Suprapubic skin (tissue), 4 donors: ENCODE results near the gene HAPLN3. TPM values are rescaled to one million over a fixed set of nuclear protein-coding genes. Genes with fewer than 3 reads are reported as not detected.

Experiments
- DNase-seq, 2 donors: peaks; one replicate each; pipeline ENCODE4 v3.0.0-alpha.2; 2019; ENCODE audit warnings: low spot score in 2 of 2
- H3K27ac ChIP-seq: fragments of 200-600 bp; sonication (generic); one replicate; pipeline ENCODE4 v1.5.1; 2019
- H3K27me3 ChIP-seq: fragments of 200-600 bp; sonication (generic); one replicate; pipeline ENCODE4 v1.5.1; 2019
- H3K36me3 ChIP-seq: fragments of 200-600 bp; sonication (generic); one replicate; pipeline ENCODE4 v1.5.1; 2019
- H3K4me1 ChIP-seq: fragments of 200-600 bp; sonication (generic); one replicate; pipeline ENCODE4 v1.5.1; 2019
- H3K4me3 ChIP-seq: fragments of 200-600 bp; sonication (generic); one replicate; pipeline ENCODE4 v1.5.1; 2019; ENCODE audit warnings: mild to moderate bottlenecking
- H3K9me3 ChIP-seq: fragments of 200-600 bp; sonication (generic); one replicate; pipeline ENCODE4 v1.5.1; 2019
- CTCF ChIP-seq, 2 donors: fragments of 200-600 bp in 1 of 2; fragments of 450-650 bp in 1 of 2; sonication (generic) in 1 of 2; IDR thresholded peaks; one replicate each; pipeline ENCODE4 v1.5.1; 2016 to 2019; ENCODE audit warnings: antibody characterized with exemption in 2 of 2, mild to moderate bottlenecking in 1 of 2, moderate library complexity in 1 of 2
- EP300 ChIP-seq: sonication (generic); formaldehyde crosslinking; IDR thresholded peaks from one replicate; pipeline ENCODE4 v1.6.1; 2017; ENCODE audit warnings: antibody characterized with exemption
- POLR2A ChIP-seq, 2 donors: fragments of 450-650 bp; IDR thresholded peaks; one replicate each; pipeline ENCODE4 v1.6.1; 2017; ENCODE audit warnings: antibody characterized with exemption in 2 of 2, mild to moderate bottlenecking in 2 of 2, moderate library complexity in 2 of 2
- POLR2AphosphoS5 ChIP-seq, 3 donors: sonication (generic); formaldehyde crosslinking; IDR thresholded peaks; one replicate each; pipeline ENCODE4 v1.6.1; 2017; ENCODE audit warnings: antibody characterized with exemption in 3 of 3
- WGBS: methylation state at CpG from one replicate; pipeline ENCODE4 v1.1.5; 2018; 5-methylcytosine and 5-hydroxymethylcytosine counted together
- total RNA-seq, 4 donors: library from RNA; depleted of rRNA; stranded (reverse); fragments of >200 nt; gene quantifications; one replicate each; pipeline ENCODE4 v1.1.0, GENCODE V29; 2016

HAPLN3 gene
- total RNA-seq, 4 donors from 2014 or later = 4.8 to 14.6 (median 8.9) TPM

- WGBS = 59% methylated on average over 4 of the region's 4 CpGs
- no peak for DNase-seq
- TF ChIP-seq EP300 (no peak), POLR2AphosphoS5 (IDR thresholded peaks at IDR 0.05) (no peak), CTCF (IDR thresholded peaks at IDR 0.05) (no peak), POLR2A (IDR thresholded peaks at IDR 0.05) (no peak)
- H3K4me1 ChIP-seq = no peaks in the 10 kb centered on the region
- H3K27ac ChIP-seq = no peak overlapping the region
- H3K27me3 ChIP-seq = no peaks in the 10 kb centered on the region
- H3K4me3 ChIP-seq = no peak overlapping the region
- peaks cover 4% of the 10 kb centered on the region for H3K36me3 ChIP-seq
- H3K9me3 ChIP-seq = no peaks in the 10 kb centered on the region
Measured at GRCh38 chr15:88882785-88883184, 12.6 kb downstream of the HAPLN3 start.

- DNase-seq = no peak
- no peak overlapping the region for H3K4me3 ChIP-seq
- H3K27me3 ChIP-seq = no peaks in the 10 kb centered on the region
- H3K4me1 ChIP-seq = no peaks in the 10 kb centered on the region
- H3K9me3 ChIP-seq = no peaks in the 10 kb centered on the region
- 79% methylated on average over 2 of the region's 3 CpGs for WGBS
- TF ChIP-seq EP300 (no peak), POLR2AphosphoS5 (IDR thresholded peaks at IDR 0.05) (no peak), CTCF (IDR thresholded peaks at IDR 0.05) (no peak), POLR2A (IDR thresholded peaks at IDR 0.05) (no peak)
- H3K36me3 ChIP-seq = peaks cover 4% of the 10 kb centered on the region
- no peak overlapping the region for H3K27ac ChIP-seq
Measured at GRCh38 chr15:88881775-88882174, 13.6 kb downstream of the HAPLN3 start.

- Histone ChIP-seq H3K4me3 (no peak overlapping the region), H3K9me3 (no peaks in the 10 kb centered on the region), H3K27ac (no peak overlapping the region), H3K36me3 (peaks cover 4% of the 10 kb centered on the region), H3K4me1 (no peaks in the 10 kb centered on the region), H3K27me3 (no peaks in the 10 kb centered on the region)
- WGBS = 98% methylated on average over 31 of the region's 31 CpGs
- DNase-seq = no peak
- TF ChIP-seq EP300 (no peak), CTCF (IDR thresholded peaks at IDR 0.05) (no peak), POLR2A (IDR thresholded peaks at IDR 0.05) (no peak), POLR2AphosphoS5 (IDR thresholded peaks at IDR 0.05) (no peak)
Measured at GRCh38 chr15:88880944-88881740, 14.2 kb downstream of the HAPLN3 start.

GRCh38 chr15:88878720-88879184, 16.6 kb downstream of the HAPLN3 start:
- no peaks in the 10 kb centered on the region for H3K4me1 ChIP-seq
- peak in 1 of 2 donors; percentile 53 for TF ChIP-seq CTCF (IDR thresholded peaks at IDR 0.05)
- no peak for TF ChIP-seq POLR2AphosphoS5 (IDR thresholded peaks at IDR 0.05)
- WGBS = 36% methylated on average over 1 of the region's 18 CpGs
- H3K9me3 ChIP-seq = no peaks in the 10 kb centered on the region
- no peak for DNase-seq
- H3K27ac ChIP-seq = no peak overlapping the region
- peaks cover 4% of the 10 kb centered on the region for H3K27me3 ChIP-seq
- peaks cover 4% of the 10 kb centered on the region for H3K36me3 ChIP-seq
- H3K4me3 ChIP-seq = no peak overlapping the region

GRCh38 chr15:88877906-88878305, 17.4 kb downstream of the HAPLN3 start:
- H3K27ac ChIP-seq = no peak overlapping the region
- no peaks in the 10 kb centered on the region for H3K9me3 ChIP-seq
- TF ChIP-seq EP300 = no peak
- 87% methylated on average over 9 of the region's 22 CpGs for WGBS
- no peak for DNase-seq
- no peak overlapping the region for H3K4me3 ChIP-seq
- H3K36me3 ChIP-seq = peaks cover 4% of the 10 kb centered on the region
- no peaks in the 10 kb centered on the region for H3K4me1 ChIP-seq
- peaks cover 5% of the 10 kb centered on the region for H3K27me3 ChIP-seq
